Hepatocyte (in vitro differentiated cells): ENCODE data around the gene OSBPL10.

Source experiments
- EZH2 ChIP-seq: fragments of 200-600 bp; sonication (generic); IDR thresholded peaks from 2 replicates; pipeline ENCODE4 v1.6.1; 2016; ENCODE audit warnings: antibody characterized with exemption, mild to moderate bottlenecking, borderline replicate concordance
- TF ChIP-seq, protein P1 (sequence below): fragments of 200-600 bp; sonication (generic); IDR thresholded peaks from 2 replicates; pipeline ENCODE4 v1.5.1; 2016; ENCODE audit warnings: antibody characterized with exemption, mild to moderate bottlenecking; ENCODE audit not compliant: poor library complexity

GRCh38 chr3:31815006-31815405 is 166.1 kb downstream of the OSBPL10 start:
- TF ChIP-seq, protein P1, sequence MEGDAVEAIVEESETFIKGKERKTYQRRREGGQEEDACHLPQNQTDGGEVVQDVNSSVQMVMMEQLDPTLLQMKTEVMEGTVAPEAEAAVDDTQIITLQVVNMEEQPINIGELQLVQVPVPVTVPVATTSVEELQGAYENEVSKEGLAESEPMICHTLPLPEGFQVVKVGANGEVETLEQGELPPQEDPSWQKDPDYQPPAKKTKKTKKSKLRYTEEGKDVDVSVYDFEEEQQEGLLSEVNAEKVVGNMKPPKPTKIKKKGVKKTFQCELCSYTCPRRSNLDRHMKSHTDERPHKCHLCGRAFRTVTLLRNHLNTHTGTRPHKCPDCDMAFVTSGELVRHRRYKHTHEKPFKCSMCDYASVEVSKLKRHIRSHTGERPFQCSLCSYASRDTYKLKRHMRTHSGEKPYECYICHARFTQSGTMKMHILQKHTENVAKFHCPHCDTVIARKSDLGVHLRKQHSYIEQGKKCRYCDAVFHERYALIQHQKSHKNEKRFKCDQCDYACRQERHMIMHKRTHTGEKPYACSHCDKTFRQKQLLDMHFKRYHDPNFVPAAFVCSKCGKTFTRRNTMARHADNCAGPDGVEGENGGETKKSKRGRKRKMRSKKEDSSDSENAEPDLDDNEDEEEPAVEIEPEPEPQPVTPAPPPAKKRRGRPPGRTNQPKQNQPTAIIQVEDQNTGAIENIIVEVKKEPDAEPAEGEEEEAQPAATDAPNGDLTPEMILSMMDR = no peak
- TF ChIP-seq EZH2 = no peak
